Esophagus squamous epithelium (tissue), 5 donors: Measurements from ENCODE around the gene MUC3A. TPM values are rescaled to one million over a fixed set of nuclear protein-coding genes. Genes with fewer than 3 reads are reported as not detected.
"Not testable (repeated sequence)": the region's sequence is repeated elsewhere in the genome, so short reads cannot be mapped to it uniquely, and the experiment has no call there.

Source experiments
- DNase-seq: peaks from one replicate; lab custom pipeline; 2025; lab: John Stamatoyannopoulos, UW
- H3K27ac ChIP-seq, 4 donors: fragments of 200-600 bp; sonication (generic); one replicate each; pipeline ENCODE4 v1.5.1; 2016 to 2019; ENCODE audit warnings: mild to moderate bottlenecking in 1 of 4
- H3K27me3 ChIP-seq, 4 donors: fragments of 200-600 bp; sonication (generic); 1 replicate in 3 of 4; 2 replicates in 1 of 4; pipeline versions ENCODE4 v1.5.1 to v1.6.0; 2017 to 2021; ENCODE audit warnings: antibody characterized with exemption in 1 of 4
- H3K36me3 ChIP-seq, 3 donors: fragments of 200-600 bp; sonication (generic); one replicate each; pipeline ENCODE4 v1.5.1; 2016 to 2019
- H3K4me1 ChIP-seq, 3 donors: fragments of 200-600 bp; sonication (generic); one replicate each; pipeline ENCODE4 v1.5.1; 2017 to 2019
- H3K4me3 ChIP-seq, 4 donors: fragments of 200-600 bp; sonication (generic); 1 replicate in 3 of 4; 2 replicates in 1 of 4; pipeline ENCODE4 v1.5.1; 2016 to 2019; ENCODE audit warnings: mild to moderate bottlenecking in 2 of 4, moderate library complexity in 1 of 4
- H3K9me3 ChIP-seq, 3 donors: fragments of 200-600 bp; sonication (generic); one replicate each; pipeline ENCODE4 v1.5.1; 2016 to 2019
- CTCF ChIP-seq, 6 experiments: fragments of 450-650 bp in 4 of 6; fragments of 200-600 bp in 2 of 6; sonication (generic) in 2 of 6; IDR thresholded peaks; one replicate each; pipeline ENCODE4 v1.5.1; 2016 to 2019; ENCODE audit warnings: antibody characterized with exemption in 6 of 6, mild to moderate bottlenecking in 4 of 6, moderate library complexity in 4 of 6
- POLR2A ChIP-seq, 4 donors: fragments of 450-650 bp; IDR thresholded peaks; one replicate each; pipeline ENCODE4 v1.6.1; 2017; ENCODE audit warnings: antibody characterized with exemption in 4 of 4, mild to moderate bottlenecking in 4 of 4, moderate library complexity in 3 of 4
- WGBS, 2 donors: methylation state at CpG; one replicate each; pipeline ENCODE4 v1.1.5; 2018; 5-methylcytosine and 5-hydroxymethylcytosine counted together
- intact Hi-C: fragments of 100-400 bp; cut with DNase I; formaldehyde crosslinking; loops from one replicate; pipeline ENCODE4 v1.15.0; 2022
- total RNA-seq, 4 donors: library from RNA; depleted of rRNA; stranded (reverse); fragments of >200 nt; gene quantifications; one replicate each; pipeline ENCODE4 v1.1.0, GENCODE V29; 2016
- donor health status: DM: yes; HTN: yes; CAD: no.

MUC3A gene
- total RNA-seq = under 1 TPM in 1 of 4 donors, not detected in 3; under 0.01 TPM

DNA sequence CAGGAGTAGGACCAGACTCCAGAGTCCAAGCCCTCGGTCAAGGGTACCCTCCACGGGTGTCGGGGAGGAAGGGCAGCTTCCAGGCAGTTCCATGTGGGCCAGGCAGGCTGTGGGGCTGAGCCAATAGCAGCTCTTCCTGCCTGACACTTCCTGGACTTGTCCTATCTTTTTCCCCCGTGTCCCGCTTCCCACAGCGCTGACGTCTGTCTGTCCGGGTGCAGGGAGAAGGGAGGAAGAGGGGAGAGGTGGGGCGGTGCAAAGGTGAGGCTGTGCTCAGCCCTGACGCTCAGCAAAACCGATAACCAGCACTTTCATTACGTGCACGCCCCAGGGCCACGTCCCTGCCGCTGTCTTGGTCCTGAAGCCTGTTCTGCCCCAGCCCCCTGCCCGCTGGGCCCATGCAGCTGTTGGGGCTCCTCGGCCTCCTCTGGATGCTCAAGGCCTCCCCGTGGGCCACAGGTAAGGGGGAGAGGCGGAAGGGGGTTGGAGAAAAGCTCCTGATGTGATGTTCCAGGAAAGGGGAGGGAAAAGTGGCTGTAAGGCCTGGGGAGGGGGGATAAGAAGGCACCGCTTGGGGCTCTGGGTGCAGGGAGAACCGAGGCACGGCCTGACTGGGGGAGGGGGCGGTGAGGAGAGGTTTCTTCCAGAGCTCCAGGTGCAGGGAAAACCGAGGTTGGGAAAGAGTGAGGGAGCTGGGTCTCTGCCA, at the start of gene MUC3A:
TSS of gene MUC3A (plus strand) at position 308 of the 706 bp plus-strand sequence. CDS start at position 399, 91 bp downstream.
- Histone ChIP-seq H3K9me3 (no peaks in the 10 kb centered on the region), H3K4me3 (no peak within 1 kb of the TSS), H3K36me3 (no peaks in the 10 kb centered on the region), H3K27me3 (peaks cover 0 to 84% (median 2%) of the 10 kb centered on the region in 4 donors), H3K4me1 (peaks cover 0 to 4% (median 0%) of the 10 kb centered on the region in 3 donors), H3K27ac (no peak within 1 kb of the TSS)
- DNase-seq = no peak
- intact Hi-C loops = no loop called here
- TF ChIP-seq POLR2A (IDR thresholded peaks at IDR 0.05) (no peak), CTCF (IDR thresholded peaks at IDR 0.05) (no peak)
- 22 to 28% methylated on average over 14 to 16 of the region's 24 CpGs for WGBS, 2 donors

GRCh38 chr7:100900978-100901377, 48.4 kb upstream of the MUC3A start:
- no peaks in the 10 kb centered on the region for H3K36me3 ChIP-seq
- no peak for DNase-seq
- TF ChIP-seq POLR2A (IDR thresholded peaks at IDR 0.05) = no peak
- TF ChIP-seq CTCF (IDR thresholded peaks at IDR 0.05) = no peak
- H3K27ac ChIP-seq = no peak overlapping the region
- intact Hi-C loops = no loop called here
- H3K4me1 ChIP-seq = peaks cover 7 to 16% (median 11%) of the 10 kb centered on the region in 3 donors
- peaks cover 0 to 73% (median 8%) of the 10 kb centered on the region in 4 donors for H3K27me3 ChIP-seq
- no peak overlapping the region for H3K4me3 ChIP-seq
- WGBS, 2 donors = 69 to 100% methylated on average over 1 to 2 of the region's 2 CpGs
- H3K9me3 ChIP-seq = no peaks in the 10 kb centered on the region

DNA sequence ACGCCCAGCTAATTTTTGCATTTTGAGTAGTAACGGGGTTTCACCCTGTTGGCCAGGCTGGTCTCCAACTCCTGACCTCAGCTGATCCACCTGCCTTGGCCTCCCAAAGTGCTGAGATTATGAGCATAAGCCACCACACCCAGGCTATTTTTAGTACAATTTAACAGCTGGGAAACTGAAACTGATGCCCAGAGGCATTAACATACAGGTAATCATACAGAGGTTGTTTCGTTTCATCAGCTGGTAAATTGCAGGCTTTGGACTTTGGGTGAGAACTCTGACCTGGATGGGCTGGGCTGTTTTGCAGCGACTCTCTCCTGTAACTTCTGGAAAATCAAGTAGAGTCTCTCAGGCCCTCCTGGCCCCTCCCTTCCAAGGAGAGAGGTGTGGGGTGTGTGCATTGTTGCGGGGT, 47.4 kb upstream of the MUC3A start:
- H3K4me1 ChIP-seq = peaks cover 0 to 6% (median 1%) of the 10 kb centered on the region in 3 donors
- intact Hi-C loops = no loop called here
- no peak overlapping the region for H3K27ac ChIP-seq
- 33 to 63% methylated on average over 4 to 5 of the region's 5 CpGs for WGBS, 2 donors
- no peaks in the 10 kb centered on the region for H3K36me3 ChIP-seq
- no peak overlapping the region for H3K4me3 ChIP-seq
- no peak for DNase-seq
- H3K27me3 ChIP-seq = peaks cover 0 to 63% (median 3%) of the 10 kb centered on the region in 4 donors
- no peaks in the 10 kb centered on the region for H3K9me3 ChIP-seq
- TF ChIP-seq CTCF (IDR thresholded peaks at IDR 0.05) (no peak), POLR2A (IDR thresholded peaks at IDR 0.05) (no peak)

DNA sequence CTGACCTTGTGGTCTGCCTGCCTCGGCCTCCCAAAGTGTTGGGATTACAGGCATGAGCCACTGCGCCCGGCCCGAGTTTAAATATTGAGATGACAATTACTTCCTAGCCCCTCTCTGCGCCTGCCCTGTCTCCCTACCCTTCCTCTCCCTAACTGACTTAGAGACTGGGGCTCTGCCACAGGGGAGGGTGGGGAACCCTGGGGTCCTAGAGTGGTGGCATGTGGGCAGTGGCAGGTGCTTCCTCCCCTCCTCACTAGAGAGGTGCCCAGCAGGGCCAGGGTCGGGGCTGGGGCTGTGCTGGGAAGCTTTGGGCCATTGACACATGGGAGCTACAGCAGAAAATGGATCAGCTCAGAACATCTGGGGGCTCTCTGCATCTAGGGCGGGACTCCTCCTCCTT, 46.7 kb upstream of the MUC3A start:
- Histone ChIP-seq H3K4me1 (no peaks in the 10 kb centered on the region), H3K9me3 (no peaks in the 10 kb centered on the region), H3K4me3 (no peak overlapping the region), H3K36me3 (no peaks in the 10 kb centered on the region), H3K27ac (no peak overlapping the region), H3K27me3 (peaks cover 0 to 56% (median 2%) of the 10 kb centered on the region in 4 donors)
- intact Hi-C loops = no loop called here
- WGBS, 2 donors = 82 to 85% methylated on average over 6 of the region's 7 CpGs
- no peak for TF ChIP-seq POLR2A (IDR thresholded peaks at IDR 0.05)
- no peak for TF ChIP-seq CTCF (IDR thresholded peaks at IDR 0.05)
- DNase-seq = no peak

DNA sequence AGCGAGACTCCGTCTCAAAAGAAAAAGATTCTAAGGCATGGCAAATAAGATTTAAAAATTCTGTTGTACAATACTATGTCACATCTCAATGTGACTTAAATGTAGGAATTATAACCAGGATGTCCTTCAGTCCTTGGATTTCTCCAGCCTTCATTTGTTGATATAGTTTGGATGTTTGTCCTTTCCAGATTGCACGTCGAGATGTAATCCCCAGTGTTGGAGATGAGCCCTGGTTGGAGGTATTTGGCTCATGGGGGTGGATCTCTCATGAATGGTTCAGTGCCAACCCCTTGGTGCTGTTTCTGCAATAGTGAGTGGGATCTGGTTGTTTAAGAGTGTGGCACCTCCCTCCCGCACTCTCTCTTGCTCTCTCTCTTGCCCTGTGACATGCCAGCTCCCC, 40.8 kb upstream of the MUC3A start:
- intact Hi-C loops = no loop called here

GRCh38 chr7:100910443-100910842, 38.9 kb upstream of the MUC3A start:
- H3K9me3 ChIP-seq, H3K27me3 ChIP-seq, intact Hi-C loops, DNase-seq, H3K27ac ChIP-seq, H3K36me3 ChIP-seq, H3K4me1 ChIP-seq, H3K4me3 ChIP-seq: not testable (repeated sequence)
- 71 to 75% methylated on average over 7 of the region's 7 CpGs for WGBS, 2 donors

More for the DNA sequence above, 40.8 kb upstream of the MUC3A start:
- H3K27me3 ChIP-seq = peaks cover 0 to 5% (median 0%) of the 10 kb centered on the region in 4 donors
- no peaks in the 10 kb centered on the region for H3K4me1 ChIP-seq
- 88 to 98% methylated on average over 5 of the region's 5 CpGs for whole genome bisulfite sequencing, 2 donors
- no peaks in the 10 kb centered on the region for H3K36me3 ChIP-seq
- no peak overlapping the region for H3K27ac ChIP-seq
- TF ChIP-seq CTCF (IDR thresholded peaks at IDR 0.05) (no peak), POLR2A (IDR thresholded peaks at IDR 0.05) (no peak)
- DNase-seq = no peak
- no peak overlapping the region for H3K4me3 ChIP-seq
- H3K9me3 ChIP-seq = no peaks in the 10 kb centered on the region
